MM.1S (cell line): Measurements from ENCODE around the gene HS3ST2.

Experiments
- DNase-seq: peaks from one replicate; pipeline ENCODE4 v3.0.0-alpha.2; 2015
- H2AFZ ChIP-seq: fragments of 300-600 bp; sonication (generic); 2 replicates; pipeline ENCODE4 v1.6.0; 2016; ENCODE audit warnings: antibody characterized with exemption, low read length
- H3F3A ChIP-seq: fragments of 300-600 bp; sonication (generic); 2 replicates; pipeline ENCODE4 v1.6.1; 2016; ENCODE audit warnings: mild to moderate bottlenecking, antibody characterized with exemption, low read length, moderate library complexity, mixed read lengths; ENCODE audit not compliant: insufficient read depth
- H3K27ac ChIP-seq: fragments of 300-600 bp; sonication (generic); 2 replicates; pipeline ENCODE4 v1.5.1; 2016; ENCODE audit warnings: mild to moderate bottlenecking, low read length
- H3K27me3 ChIP-seq: fragments of 300-600 bp; sonication (generic); replicated peaks from 2 replicates; pipeline ENCODE4 v1.6.0; 2016; ENCODE audit warnings: low read length; ENCODE audit not compliant: insufficient read depth
- H3K36me3 ChIP-seq: fragments of 300-600 bp; sonication (generic); replicated peaks from 2 replicates; pipeline ENCODE4 v1.6.1; 2016; ENCODE audit warnings: mild to moderate bottlenecking, low read length, mixed read lengths; ENCODE audit not compliant: insufficient read depth
- H3K4me1 ChIP-seq: fragments of 300-600 bp; sonication (generic); 2 replicates; pipeline ENCODE4 v1.6.1; 2016; ENCODE audit warnings: low read length, mixed read lengths
- H3K4me2 ChIP-seq: fragments of 300-600 bp; sonication (generic); 2 replicates; pipeline ENCODE4 v1.6.0; 2016; ENCODE audit warnings: low read depth, low read length
- H3K4me3 ChIP-seq: fragments of 300-600 bp; sonication (generic); 2 replicates; pipeline ENCODE4 v1.5.1; 2016; ENCODE audit warnings: low read length, mixed read lengths
- H3K79me2 ChIP-seq: fragments of 300-600 bp; sonication (generic); 2 replicates; pipeline ENCODE4 v1.6.1; 2016; ENCODE audit warnings: mixed run types, low read length, mixed read lengths
- H3K9ac ChIP-seq: fragments of 300-600 bp; sonication (generic); 2 replicates; pipeline ENCODE4 v1.6.1; 2016; ENCODE audit warnings: low read length, mixed read lengths
- H3K9me2 ChIP-seq: fragments of 300-600 bp; sonication (generic); replicated peaks from 2 replicates; pipeline ENCODE4 v1.6.1; 2016; ENCODE audit warnings: mild to moderate bottlenecking, low read length, mixed read lengths; ENCODE audit not compliant: insufficient read depth
- H3K9me3 ChIP-seq: fragments of 300-600 bp; sonication (generic); replicated peaks from 2 replicates; pipeline ENCODE4 v1.6.1; 2016; ENCODE audit warnings: mild to moderate bottlenecking, low read length, mixed read lengths; ENCODE audit not compliant: insufficient read depth
- H4K20me1 ChIP-seq: fragments of 300-600 bp; sonication (generic); 2 replicates; pipeline ENCODE4 v1.6.1; 2016; ENCODE audit warnings: mild to moderate bottlenecking, low read length, moderate library complexity, mixed read lengths; ENCODE audit not compliant: insufficient read depth
- CTCF ChIP-seq: fragments of 300-600 bp; sonication (generic); IDR thresholded peaks from 2 replicates; pipeline ENCODE4 v1.5.1; 2016; ENCODE audit warnings: antibody characterized with exemption, low read length, mixed read lengths
- EZH2 ChIP-seq: fragments of 300-600 bp; sonication (generic); optimal IDR thresholded peaks from 2 replicates; pipeline ENCODE3; 2017; ENCODE audit warnings: low read depth, mild to moderate bottlenecking, antibody characterized with exemption, low read length, mixed read lengths
- EZH2phosphoT487 ChIP-seq: fragments of 300-600 bp; sonication (generic); IDR thresholded peaks from 2 replicates; pipeline ENCODE4 v1.6.1; 2018; ENCODE audit warnings: antibody characterized with exemption, low read length

HS3ST2 gene

GRCh38 chr16:22785552-22785951 lies 28.4 kb upstream of the HS3ST2 start:
- Histone ChIP-seq H3K79me2 (no peaks in the 10 kb centered on the region), H3K4me1 (no peaks in the 10 kb centered on the region), H3K27me3 (no peaks in the 10 kb centered on the region), H3K9me3 (no peaks in the 10 kb centered on the region), H3K27ac (no peak overlapping the region), H3K36me3 (no peaks in the 10 kb centered on the region), H3F3A (no peaks in the 10 kb centered on the region), H3K9me2 (no peaks in the 10 kb centered on the region), H4K20me1 (no peaks in the 10 kb centered on the region), H2AFZ (no peak overlapping the region), H3K4me3 (no peak overlapping the region), H3K4me2 (no peak overlapping the region), H3K9ac (no peak overlapping the region)
- TF ChIP-seq EZH2phosphoT487 (no peak), EZH2 (no peak), CTCF (no peak)
- no peak for DNase-seq

- Histone ChIP-seq H3K9ac (no peak overlapping the region), H3K36me3 (no peaks in the 10 kb centered on the region), H3F3A (no peaks in the 10 kb centered on the region)
Observed at GRCh38 chr16:22786284-22786683, 27.7 kb upstream of the HS3ST2 start.

GRCh38 chr16:22786691-22787090 lies 27.3 kb upstream of the HS3ST2 start:
- Histone ChIP-seq H2AFZ (no peak overlapping the region), H3K4me2 (no peak overlapping the region), H3K79me2 (no peaks in the 10 kb centered on the region), H3K9me2 (no peaks in the 10 kb centered on the region), H3K27me3 (no peaks in the 10 kb centered on the region), H4K20me1 (no peaks in the 10 kb centered on the region), H3K4me3 (no peak overlapping the region), H3K36me3 (no peaks in the 10 kb centered on the region), H3K9ac (no peak overlapping the region), H3K27ac (no peak overlapping the region), H3K4me1 (no peaks in the 10 kb centered on the region), H3K9me3 (no peaks in the 10 kb centered on the region), H3F3A (no peaks in the 10 kb centered on the region)
- no peak for DNase-seq
- no peak for TF ChIP-seq EZH2phosphoT487
- no peak for TF ChIP-seq EZH2
- no peak for TF ChIP-seq CTCF

More at GRCh38 chr16:22786284-22786683, 27.7 kb upstream of the HS3ST2 start:
- Histone ChIP-seq H3K79me2 (no peaks in the 10 kb centered on the region), H3K9me2 (no peaks in the 10 kb centered on the region), H4K20me1 (no peaks in the 10 kb centered on the region), H3K9me3 (no peaks in the 10 kb centered on the region), H3K27me3 (no peaks in the 10 kb centered on the region), H3K27ac (no peak overlapping the region), H3K4me1 (no peaks in the 10 kb centered on the region), H2AFZ (no peak overlapping the region), H3K4me3 (no peak overlapping the region), H3K4me2 (no peak overlapping the region)
- no peak for DNase-seq
- TF ChIP-seq EZH2 (no peak), EZH2phosphoT487 (no peak)

GRCh38 chr16:22787466-22788192 lies 26.3 kb upstream of the HS3ST2 start:
- no peaks in the 10 kb centered on the region for H3F3A ChIP-seq
- H3K36me3 ChIP-seq = no peaks in the 10 kb centered on the region
- H3K4me1 ChIP-seq = no peaks in the 10 kb centered on the region
- no peak overlapping the region for H3K27ac ChIP-seq
- H4K20me1 ChIP-seq = no peaks in the 10 kb centered on the region
- no peaks in the 10 kb centered on the region for H3K27me3 ChIP-seq
- TF ChIP-seq CTCF (no peak), EZH2 (no peak), EZH2phosphoT487 (no peak)
- H3K9ac ChIP-seq = no peak overlapping the region
- H3K9me2 ChIP-seq = no peaks in the 10 kb centered on the region
- no peak overlapping the region for H3K4me2 ChIP-seq
- H3K9me3 ChIP-seq = no peaks in the 10 kb centered on the region
- no peaks in the 10 kb centered on the region for H3K79me2 ChIP-seq
- no peak overlapping the region for H3K4me3 ChIP-seq
- H2AFZ ChIP-seq = no peak overlapping the region
- DNase-seq = no peak
